ENCODE data around the gene TBPL2. TPM values are rescaled to one million over a fixed set of nuclear protein-coding genes. Genes with fewer than 3 reads are reported as not detected.

The TBPL2 gene
- total and polyA plus RNA-seq, 2 of the 13 experiments (the other 11 are each of a cell fraction or from before 2014, with no cell fraction given): not detected

DNA sequence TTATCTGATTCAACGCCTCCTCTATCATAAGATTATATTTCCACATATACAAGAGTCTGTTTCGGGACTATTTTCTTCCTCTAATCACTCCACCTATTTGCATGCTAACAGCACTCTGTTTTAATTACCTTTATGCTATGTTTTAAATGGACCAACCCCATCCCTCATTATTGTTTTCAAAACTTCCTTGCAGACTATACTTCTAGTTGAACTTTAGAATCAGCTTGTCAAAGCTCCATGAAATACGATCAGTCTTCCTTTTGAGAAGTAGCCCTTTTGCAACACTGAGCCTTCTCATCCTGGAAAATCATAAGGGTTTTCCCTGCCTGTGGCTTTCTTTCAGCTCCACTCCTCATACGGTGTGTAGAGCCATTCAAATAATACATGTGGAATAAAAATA lies 65.6 kb downstream of the TBPL2 start (continued):
- TF ChIP-seq, protein P1, sequence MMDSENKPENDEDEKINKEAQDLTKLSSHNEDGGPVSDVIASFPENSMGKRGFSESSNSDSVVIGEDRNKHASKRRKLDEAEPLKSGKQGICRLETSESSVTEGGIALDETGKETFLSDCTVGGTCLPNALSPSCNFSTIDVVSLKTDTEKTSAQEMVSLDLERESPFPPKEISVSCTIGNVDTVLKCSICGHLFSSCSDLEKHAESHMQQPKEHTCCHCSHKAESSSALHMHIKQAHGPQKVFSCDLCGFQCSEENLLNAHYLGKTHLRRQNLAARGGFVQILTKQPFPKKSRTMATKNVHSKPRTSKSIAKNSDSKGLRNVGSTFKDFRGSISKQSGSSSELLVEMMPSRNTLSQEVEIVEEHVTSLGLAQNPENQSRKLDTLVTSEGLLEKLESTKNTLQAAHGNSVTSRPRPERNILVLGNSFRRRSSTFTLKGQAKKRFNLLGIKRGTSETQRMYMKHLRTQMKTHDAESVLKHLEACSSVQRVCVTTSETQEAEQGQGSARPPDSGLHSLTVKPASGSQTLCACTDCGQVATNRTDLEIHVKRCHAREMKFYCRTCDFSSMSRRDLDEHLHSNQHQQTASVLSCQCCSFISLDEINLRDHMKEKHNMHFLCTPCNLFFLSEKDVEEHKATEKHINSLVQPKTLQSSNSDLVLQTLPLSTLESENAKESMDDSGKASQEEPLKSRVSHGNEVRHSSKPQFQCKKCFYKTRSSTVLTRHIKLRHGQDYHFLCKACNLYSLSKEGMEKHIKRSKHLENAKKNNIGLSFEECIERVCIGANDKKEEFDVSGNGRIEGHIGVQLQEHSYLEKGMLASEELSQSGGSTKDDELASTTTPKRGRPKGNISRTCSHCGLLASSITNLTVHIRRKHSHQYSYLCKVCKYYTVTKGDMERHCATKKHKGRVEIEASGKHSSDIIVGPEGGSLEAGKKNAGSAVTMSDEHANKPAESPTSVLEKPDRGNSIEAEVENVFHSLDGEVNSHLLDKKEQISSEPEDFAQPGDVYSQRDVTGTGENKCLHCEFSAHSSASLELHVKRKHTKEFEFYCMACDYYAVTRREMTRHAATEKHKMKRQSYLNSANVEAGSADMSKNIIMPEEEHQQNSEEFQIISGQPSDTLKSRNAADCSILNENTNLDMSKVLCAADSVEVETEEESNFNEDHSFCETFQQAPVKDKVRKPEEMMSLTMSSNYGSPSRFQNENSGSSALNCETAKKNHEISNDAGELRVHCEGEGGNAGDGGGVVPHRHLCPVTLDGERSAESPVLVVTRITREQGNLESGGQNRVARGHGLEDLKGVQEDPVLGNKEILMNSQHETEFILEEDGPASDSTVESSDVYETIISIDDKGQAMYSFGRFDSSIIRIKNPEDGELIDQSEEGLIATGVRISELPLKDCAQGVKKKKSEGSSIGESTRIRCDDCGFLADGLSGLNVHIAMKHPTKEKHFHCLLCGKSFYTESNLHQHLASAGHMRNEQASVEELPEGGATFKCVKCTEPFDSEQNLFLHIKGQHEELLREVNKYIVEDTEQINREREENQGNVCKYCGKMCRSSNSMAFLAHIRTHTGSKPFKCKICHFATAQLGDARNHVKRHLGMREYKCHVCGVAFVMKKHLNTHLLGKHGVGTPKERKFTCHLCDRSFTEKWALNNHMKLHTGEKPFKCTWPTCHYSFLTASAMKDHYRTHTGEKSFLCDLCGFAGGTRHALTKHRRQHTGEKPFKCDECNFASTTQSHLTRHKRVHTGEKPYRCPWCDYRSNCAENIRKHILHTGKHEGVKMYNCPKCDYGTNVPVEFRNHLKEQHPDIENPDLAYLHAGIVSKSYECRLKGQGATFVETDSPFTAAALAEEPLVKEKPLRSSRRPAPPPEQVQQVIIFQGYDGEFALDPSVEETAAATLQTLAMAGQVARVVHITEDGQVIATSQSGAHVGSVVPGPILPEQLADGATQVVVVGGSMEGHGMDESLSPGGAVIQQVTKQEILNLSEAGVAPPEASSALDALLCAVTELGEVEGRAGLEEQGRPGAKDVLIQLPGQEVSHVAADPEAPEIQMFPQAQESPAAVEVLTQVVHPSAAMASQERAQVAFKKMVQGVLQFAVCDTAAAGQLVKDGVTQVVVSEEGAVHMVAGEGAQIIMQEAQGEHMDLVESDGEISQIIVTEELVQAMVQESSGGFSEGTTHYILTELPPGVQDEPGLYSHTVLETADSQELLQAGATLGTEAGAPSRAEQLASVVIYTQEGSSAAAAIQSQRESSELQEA (CRISPR knock-in tag; IDR thresholded peaks at IDR 0.05; ENCODE audit: not compliant biosample characterization): no peak
- TF ChIP-seq, protein P2, sequence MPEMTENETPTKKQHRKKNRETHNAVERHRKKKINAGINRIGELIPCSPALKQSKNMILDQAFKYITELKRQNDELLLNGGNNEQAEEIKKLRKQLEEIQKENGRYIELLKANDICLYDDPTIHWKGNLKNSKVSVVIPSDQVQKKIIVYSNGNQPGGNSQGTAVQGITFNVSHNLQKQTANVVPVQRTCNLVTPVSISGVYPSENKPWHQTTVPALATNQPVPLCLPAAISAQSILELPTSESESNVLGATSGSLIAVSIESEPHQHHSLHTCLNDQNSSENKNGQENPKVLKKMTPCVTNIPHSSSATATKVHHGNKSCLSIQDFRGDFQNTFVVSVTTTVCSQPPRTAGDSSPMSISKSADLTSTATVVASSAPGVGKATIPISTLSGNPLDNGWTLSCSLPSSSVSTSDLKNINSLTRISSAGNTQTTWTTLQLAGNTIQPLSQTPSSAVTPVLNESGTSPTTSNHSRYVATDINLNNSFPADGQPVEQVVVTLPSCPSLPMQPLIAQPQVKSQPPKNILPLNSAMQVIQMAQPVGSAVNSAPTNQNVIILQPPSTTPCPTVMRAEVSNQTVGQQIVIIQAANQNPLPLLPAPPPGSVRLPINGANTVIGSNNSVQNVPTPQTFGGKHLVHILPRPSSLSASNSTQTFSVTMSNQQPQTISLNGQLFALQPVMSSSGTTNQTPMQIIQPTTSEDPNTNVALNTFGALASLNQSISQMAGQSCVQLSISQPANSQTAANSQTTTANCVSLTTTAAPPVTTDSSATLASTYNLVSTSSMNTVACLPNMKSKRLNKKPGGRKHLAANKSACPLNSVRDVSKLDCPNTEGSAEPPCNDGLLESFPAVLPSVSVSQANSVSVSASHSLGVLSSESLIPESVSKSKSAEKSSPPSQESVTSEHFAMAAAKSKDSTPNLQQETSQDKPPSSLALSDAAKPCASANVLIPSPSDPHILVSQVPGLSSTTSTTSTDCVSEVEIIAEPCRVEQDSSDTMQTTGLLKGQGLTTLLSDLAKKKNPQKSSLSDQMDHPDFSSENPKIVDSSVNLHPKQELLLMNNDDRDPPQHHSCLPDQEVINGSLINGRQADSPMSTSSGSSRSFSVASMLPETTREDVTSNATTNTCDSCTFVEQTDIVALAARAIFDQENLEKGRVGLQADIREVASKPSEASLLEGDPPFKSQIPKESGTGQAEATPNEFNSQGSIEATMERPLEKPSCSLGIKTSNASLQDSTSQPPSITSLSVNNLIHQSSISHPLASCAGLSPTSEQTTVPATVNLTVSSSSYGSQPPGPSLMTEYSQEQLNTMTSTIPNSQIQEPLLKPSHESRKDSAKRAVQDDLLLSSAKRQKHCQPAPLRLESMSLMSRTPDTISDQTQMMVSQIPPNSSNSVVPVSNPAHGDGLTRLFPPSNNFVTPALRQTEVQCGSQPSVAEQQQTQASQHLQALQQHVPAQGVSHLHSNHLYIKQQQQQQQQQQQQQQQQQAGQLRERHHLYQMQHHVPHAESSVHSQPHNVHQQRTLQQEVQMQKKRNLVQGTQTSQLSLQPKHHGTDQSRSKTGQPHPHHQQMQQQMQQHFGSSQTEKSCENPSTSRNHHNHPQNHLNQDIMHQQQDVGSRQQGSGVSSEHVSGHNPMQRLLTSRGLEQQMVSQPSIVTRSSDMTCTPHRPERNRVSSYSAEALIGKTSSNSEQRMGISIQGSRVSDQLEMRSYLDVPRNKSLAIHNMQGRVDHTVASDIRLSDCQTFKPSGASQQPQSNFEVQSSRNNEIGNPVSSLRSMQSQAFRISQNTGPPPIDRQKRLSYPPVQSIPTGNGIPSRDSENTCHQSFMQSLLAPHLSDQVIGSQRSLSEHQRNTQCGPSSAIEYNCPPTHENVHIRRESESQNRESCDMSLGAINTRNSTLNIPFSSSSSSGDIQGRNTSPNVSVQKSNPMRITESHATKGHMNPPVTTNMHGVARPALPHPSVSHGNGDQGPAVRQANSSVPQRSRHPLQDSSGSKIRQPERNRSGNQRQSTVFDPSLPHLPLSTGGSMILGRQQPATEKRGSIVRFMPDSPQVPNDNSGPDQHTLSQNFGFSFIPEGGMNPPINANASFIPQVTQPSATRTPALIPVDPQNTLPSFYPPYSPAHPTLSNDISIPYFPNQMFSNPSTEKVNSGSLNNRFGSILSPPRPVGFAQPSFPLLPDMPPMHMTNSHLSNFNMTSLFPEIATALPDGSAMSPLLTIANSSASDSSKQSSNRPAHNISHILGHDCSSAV (CRISPR knock-in tag; IDR thresholded peaks at IDR 0.05; ENCODE audit: borderline replicate concordance): no peak
- TF ChIP-seq, protein P3, sequence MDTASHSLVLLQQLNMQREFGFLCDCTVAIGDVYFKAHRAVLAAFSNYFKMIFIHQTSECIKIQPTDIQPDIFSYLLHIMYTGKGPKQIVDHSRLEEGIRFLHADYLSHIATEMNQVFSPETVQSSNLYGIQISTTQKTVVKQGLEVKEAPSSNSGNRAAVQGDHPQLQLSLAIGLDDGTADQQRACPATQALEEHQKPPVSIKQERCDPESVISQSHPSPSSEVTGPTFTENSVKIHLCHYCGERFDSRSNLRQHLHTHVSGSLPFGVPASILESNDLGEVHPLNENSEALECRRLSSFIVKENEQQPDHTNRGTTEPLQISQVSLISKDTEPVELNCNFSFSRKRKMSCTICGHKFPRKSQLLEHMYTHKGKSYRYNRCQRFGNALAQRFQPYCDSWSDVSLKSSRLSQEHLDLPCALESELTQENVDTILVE (CRISPR knock-in tag; IDR thresholded peaks at IDR 0.05): no peak
- TF ChIP-seq CAMTA2 (CRISPR knock-in tag; IDR thresholded peaks at IDR 0.05; ENCODE audit: borderline replicate concordance): no peak

Data from HepG2 (cell line).